Cardiac septum (tissue), 1 donor: ENCODE measurements around the gene CTSK. TPM values are rescaled to one million over a fixed set of nuclear protein-coding genes. Genes with fewer than 3 reads are reported as not detected.

ENCODE experiments used
- DNase-seq: peaks from one replicate; pipeline ENCODE4 v3.0.0-alpha.2; 2020; ENCODE audit warnings: low spot score
- intact Hi-C: fragments of 100-400 bp; cut with DNase I; formaldehyde crosslinking; loops from one replicate; pipeline ENCODE4 v1.14.0; 2022
- total RNA-seq: library from RNA; stranded (reverse); fragmentation: NEBNext Ultra II Directional; extraction: Animal tissue kit (Norgen Biotek cat#: 25700); gene quantifications from one replicate; pipeline ENCODE4 v1.2.1, GENCODE V29; 2021
- donor health status: DM: no; HTN: no; CAD: no.

CTSK gene
- total RNA-seq, 1 donor from 2014 or later: 10.8 TPM

DNA sequence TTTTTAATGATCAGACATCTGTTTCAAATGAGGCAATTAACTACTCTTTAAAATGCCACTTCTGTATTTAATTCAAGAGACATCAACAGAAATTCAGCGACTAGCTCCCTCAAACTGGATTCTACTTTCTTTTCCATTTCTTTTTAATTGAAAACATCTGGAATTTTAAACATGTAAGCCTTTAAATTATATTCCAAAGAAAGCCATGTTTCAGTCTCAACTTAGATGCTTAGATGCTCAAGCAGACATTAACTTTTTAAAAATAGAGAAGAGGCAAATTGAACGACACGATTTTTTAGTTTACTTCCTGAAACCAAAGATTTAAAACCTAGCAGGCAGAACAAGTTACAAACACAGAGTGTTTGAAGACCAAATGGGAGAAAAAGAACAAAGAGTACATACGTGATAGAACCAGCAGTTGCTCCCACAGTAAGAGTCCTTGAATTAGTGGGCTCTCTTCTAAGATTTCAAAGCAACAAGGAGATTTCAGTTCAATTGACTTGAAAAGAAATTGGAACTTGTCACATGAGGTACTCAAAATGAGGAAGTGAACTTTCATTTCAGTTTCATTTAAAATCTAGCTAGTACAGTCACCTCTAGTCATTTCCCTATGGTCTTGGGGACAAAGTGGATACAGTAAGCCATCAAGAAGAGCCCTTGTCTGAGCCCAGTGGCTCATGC is 42.6 kb downstream of the CTSK start, which contains the start of gene CTSS:
Gene CTSS, minus strand, starts transcription at position 483 of the 681 bp plus-strand sequence. CDS start 1,015 bp downstream, outside the sequence.
- DNase-seq: no peak
- intact Hi-C loops: no loop called here

DNA sequence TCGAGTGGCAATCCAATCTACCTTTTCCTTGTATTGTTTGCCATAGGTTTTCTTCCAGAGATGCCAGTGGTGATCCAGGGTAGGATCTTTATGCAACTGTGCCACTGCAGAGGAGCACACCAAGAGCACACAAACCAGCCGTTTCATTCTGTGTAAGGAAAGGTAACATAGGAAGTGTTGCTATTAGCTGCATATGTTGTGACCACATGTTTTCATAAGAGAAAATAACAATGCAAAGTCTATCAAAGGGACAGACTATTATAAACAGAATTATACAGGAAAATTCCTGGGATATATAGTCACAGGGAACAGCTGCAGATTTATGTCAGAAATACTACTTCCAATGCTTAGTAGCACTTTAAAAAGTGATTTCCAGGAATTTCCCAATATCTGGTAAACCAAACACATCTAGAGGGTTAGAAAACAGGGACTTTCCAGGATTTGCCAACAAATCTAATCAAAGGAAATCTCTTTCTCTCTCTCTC is 43.4 kb downstream of the CTSK start:
- intact Hi-C loops: no loop called here
- no peak for DNase-seq

DNA sequence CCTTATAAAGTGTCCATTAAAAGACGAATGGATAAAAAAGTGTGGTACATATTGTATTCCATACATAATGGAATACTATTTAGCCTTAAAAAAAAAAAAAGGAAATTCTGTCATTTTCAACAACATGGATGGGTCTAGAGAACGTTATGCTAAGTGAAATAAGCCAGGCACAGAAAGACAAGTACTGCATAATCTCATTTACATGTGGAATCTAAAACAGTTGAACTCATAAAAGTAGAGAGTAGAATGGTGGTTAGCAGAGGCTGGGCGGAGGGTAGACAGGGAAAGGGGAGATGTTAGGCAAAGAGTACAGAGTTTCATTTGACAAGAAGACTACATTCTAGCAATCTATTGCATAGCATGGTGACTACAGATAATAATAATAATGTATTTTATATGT is 45.0 kb downstream of the CTSK start:
- DNase-seq: no peak
- intact Hi-C loops: no loop called here

DNA sequence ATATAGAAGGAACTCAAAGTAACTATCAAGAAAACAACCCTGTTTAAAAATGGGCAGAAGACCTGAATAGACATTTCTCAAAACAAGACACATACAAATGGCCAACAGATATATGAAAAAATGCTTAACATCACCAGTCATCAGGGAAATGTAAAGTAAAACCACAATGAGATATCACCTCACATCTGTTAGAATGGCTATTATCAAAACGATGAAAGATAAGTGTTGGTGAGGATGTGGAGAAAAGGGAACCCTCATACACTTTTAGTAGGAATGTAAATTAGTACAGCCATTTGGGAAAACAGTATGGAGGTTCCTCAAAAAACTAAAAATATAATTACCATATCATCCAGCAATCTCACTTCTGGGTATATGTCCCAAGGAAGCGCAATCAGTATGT is 45.5 kb downstream of the CTSK start:
- intact Hi-C loops: no loop called here
- DNase-seq: no peak

DNA sequence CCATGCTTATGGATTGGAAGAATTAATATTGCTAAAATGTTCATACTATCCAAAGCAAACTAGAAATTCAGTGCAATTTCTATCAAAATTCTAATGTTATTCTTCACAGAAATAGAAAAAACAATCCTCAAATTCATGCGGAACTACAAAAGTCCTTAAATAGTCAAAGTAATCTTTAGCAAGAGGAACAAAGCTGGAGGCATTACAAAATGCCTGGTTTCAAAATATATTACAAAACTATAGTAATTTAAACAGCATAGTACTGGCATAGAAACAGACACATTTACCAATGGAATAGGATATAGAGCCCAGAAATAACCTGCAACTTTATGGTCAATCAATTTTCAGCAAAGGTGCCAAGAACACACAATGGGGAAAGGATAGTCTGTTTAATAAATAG is 46.3 kb downstream of the CTSK start:
- intact Hi-C loops: no loop called here
- DNase-seq: no peak

DNA sequence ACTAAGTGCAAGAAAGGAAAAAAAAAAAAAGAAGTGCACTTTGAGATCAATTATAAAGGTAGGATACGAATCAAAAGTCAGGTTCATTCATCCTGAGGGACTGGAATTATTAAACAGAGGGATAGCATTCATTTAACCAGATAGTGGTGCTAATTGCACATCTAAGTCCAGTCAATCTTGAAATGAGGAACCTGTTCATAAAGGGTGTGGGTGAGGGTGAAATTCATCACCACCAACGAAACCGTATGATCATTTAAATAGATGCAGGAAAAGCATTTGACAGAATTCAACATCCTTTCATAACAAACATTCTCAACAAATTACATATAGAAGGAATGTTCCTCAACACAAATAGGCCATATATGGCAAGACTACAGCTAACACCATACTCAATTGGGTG is 48.0 kb downstream of the CTSK start:
- no peak for DNase-seq

DNA sequence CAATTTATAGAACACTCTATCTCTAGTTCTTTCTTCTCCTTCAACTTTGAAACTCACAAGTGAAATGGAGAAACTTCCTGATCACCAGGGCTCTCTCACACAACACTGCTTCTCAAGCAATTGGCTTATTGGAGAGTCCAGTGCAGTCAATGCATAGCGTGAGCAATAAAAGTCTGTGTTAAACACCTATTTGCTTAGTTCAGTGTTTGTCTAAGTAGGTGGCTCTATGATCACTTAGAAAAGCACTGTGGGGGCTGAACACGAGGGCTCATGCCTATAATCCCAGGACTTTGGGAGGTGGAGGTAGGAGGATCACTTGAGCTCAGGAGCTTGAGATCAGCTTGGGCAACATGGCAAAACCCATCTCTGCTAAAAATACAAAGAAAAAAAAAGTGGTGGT is 54.6 kb downstream of the CTSK start:
- intact Hi-C loops: no loop called here
- no peak for DNase-seq

More for the DNA sequence above, 48.0 kb downstream of the CTSK start:
- intact Hi-C loops: no loop called here

DNA sequence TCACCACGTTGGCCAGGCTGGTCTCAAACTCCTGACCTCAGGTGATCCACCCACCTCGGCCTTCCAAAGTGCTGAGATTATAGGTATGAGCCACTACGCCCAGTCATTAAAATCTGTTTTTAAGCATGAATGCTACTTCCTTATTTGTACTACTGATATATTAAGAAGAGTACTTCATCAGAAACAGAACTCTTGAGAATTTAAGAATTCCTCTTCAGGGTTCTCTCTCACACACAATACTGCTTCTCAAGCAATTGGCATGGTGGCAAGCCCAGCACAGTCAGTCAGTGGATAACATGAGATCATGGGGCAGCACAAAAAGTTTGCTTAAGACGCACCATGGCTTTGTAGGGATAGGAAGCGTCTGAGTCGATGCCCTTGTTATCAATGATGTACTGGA is 56.6 kb downstream of the CTSK start:
- intact Hi-C loops: no loop called here

DNA sequence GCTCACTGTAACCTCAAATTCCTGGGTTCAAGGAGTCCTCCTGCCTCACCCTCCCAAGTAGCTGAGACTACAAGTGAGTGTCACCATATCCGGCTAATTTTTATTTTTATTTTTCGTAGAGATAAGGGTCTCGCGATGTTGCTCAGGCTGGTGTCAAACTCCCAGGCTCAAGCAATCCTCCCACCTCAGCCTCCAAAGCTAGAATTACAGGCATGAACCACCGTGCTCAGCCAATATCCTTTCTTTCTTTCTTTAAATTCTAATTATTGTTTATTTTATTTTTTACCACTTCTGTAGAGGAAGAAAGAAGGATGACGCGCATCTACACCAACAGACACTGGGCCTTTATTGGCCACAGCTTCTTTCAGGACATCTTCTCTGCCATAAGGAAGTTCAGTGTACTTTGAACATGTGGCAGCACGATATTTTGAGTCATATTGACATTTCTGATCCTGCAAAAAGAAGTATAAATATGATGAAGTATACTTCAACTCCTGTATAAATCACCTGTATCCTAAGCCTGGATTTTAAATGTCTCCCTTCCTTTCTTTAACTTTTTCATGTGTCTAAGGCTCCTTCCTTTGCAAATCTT is 58.2 kb downstream of the CTSK start:
- intact Hi-C loops: no loop called here
- DNase-seq: no peak

More for the DNA sequence above, 56.6 kb downstream of the CTSK start:
- no peak for DNase-seq

DNA sequence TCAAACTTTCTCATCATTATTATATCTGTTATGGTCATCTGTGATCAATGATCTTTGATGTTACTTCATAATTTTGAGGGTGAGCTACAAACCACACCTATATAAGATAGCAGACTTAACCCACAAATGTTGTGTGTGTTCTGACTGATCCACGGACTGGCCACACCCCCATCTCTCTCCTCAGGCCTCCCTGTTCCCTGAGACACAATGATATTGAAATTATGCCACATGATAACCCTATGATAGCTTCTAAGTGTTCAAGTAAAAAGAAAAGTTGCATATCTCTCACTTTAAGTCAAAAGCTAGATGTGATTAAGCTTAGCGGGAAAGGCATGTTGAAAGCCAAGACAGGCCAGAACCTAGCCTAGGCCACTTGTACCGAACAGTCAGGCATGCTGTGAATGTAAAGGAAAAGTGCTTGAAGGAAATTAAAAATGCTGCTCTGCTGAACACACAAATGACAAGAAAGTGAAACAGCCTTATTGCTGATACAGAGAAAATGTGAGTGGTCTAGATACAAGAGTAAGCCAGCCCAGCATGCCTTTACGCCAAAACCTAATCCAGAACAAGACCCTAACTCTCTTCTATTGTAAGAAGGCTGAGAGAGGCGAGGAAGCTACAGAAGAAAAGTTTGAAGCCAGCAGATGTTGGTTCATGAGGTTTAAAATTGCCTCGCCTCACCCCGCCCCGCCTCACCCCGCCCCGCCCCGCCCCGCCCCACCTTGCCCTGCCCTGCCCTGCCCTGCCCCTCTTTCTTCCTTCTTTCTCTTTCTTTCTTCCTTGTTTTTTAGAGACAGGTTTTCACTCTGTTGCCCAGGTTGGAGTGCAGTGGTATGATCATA is 59.0 kb downstream of the CTSK start:
- DNase-seq: no peak
- intact Hi-C loops: no loop called here

Other genes with a start within 250 kb of the CTSK start
- gene MCL1, start 228.7 kb downstream of the CTSK start, total RNA-seq: 145 TPM
- gene ENSA, start 178.6 kb downstream of the CTSK start, total RNA-seq: 141 TPM
- gene GOLPH3L, start 111.1 kb downstream of the CTSK start, total RNA-seq: 12.6 TPM
- gene HORMAD1, start 87.4 kb downstream of the CTSK start, total RNA-seq: not detected
- 18.9 TPM for gene CTSS, start 42.5 kb downstream of the CTSK start, total RNA-seq
- gene ARNT, start 68.3 kb upstream of the CTSK start, total RNA-seq: 32.0 TPM
- gene CTXND2, start 78.9 kb upstream of the CTSK start, total RNA-seq: not detected
- gene SETDB1, start 118.1 kb upstream of the CTSK start, total RNA-seq: 15.5 TPM
- gene CERS2, start 166.6 kb upstream of the CTSK start, total RNA-seq: 76.0 TPM
- gene ANXA9, start 174.0 kb upstream of the CTSK start, total RNA-seq: 0.16 TPM
- 49.1 TPM for gene MINDY1, start 198.6 kb upstream of the CTSK start, total RNA-seq
- 31.0 TPM for gene PRUNE1, start 200.2 kb upstream of the CTSK start, total RNA-seq
- gene BNIPL, start 228.3 kb upstream of the CTSK start, total RNA-seq: 0.32 TPM
- 8.9 TPM for gene C1orf56, start 239.5 kb upstream of the CTSK start, total RNA-seq